Natural killer cell (primary cell): ENCODE results near the gene SLC35G2. TPM values are rescaled to one million over a fixed set of nuclear protein-coding genes. Genes with fewer than 3 reads are reported as not detected.

Source experiments
- ATAC-seq, 3 donors: fragments of 150-1000 bp in 2 of 3; fragments of 200-7000 bp in 1 of 3; cut with Tn5 transposase; 1 replicate in 1 of 3; 2 replicates in 2 of 3; pipeline ENCODE4 v1.10.0; 2021; ENCODE audit warnings: mild to moderate bottlenecking in 2 of 3, moderate library complexity in 2 of 3
- DNase-seq, 2 donors: peaks; one replicate each; pipeline versions ENCODE4 v3.0.0 to v3.0.0-alpha.2; 2013 to 2021; ENCODE audit warnings: mixed read lengths in 1 of 2
- H3K27ac ChIP-seq: one replicate; pipeline ENCODE4 v1.5.1; 2013; ENCODE audit warnings: mild to moderate bottlenecking, low read length
- H3K27me3 ChIP-seq: one replicate; pipeline ENCODE4 v1.6.1; 2013; ENCODE audit warnings: low read length; ENCODE audit not compliant: control insufficient read depth, insufficient read depth
- H3K36me3 ChIP-seq: one replicate; pipeline ENCODE4 v1.6.1; 2013; ENCODE audit warnings: low read length; ENCODE audit not compliant: control insufficient read depth, insufficient read depth
- H3K4me1 ChIP-seq: one replicate; pipeline ENCODE4 v1.6.1; 2013; ENCODE audit warnings: low read length; ENCODE audit not compliant: control insufficient read depth, insufficient read depth
- H3K4me3 ChIP-seq: one replicate; pipeline ENCODE4 v1.5.1; 2013; ENCODE audit warnings: low read length
- H3K9me3 ChIP-seq: one replicate; pipeline ENCODE4 v1.6.1; 2013; ENCODE audit warnings: low read length; ENCODE audit not compliant: control insufficient read depth, insufficient read depth
- H3K27ac Mint-ChIP-seq, 2 donors: one replicate each; pipeline ENCODE4 v1.8.0; 2022; ENCODE audit warnings: mild to moderate bottlenecking in 2 of 2, mixed read lengths in 2 of 2, moderate library complexity in 1 of 2
- H3K27me3 Mint-ChIP-seq, 2 donors: one replicate each; pipeline ENCODE4 v1.8.0; 2022; ENCODE audit warnings: low read depth in 2 of 2, mixed read lengths in 2 of 2
- H3K36me3 Mint-ChIP-seq: one replicate; pipeline ENCODE4 v1.8.0; 2022; ENCODE audit warnings: mixed read lengths
- H3K4me1 Mint-ChIP-seq, 2 donors: one replicate each; pipeline ENCODE4 v1.8.0; 2022; ENCODE audit warnings: mixed read lengths in 2 of 2
- H3K4me3 Mint-ChIP-seq: one replicate; pipeline ENCODE4 v1.8.0; 2022; ENCODE audit warnings: mild to moderate bottlenecking, moderate library complexity, mixed read lengths
- H3K9me3 Mint-ChIP-seq, 2 donors: one replicate each; pipeline ENCODE4 v1.8.0; 2022; ENCODE audit warnings: mixed read lengths in 2 of 2
- CTCF ChIP-seq: fragments of 200-600 bp; IDR thresholded peaks from one replicate; pipeline ENCODE4 v1.8.0; 2022; ENCODE audit warnings: antibody characterized with exemption
- WGBS: methylation state at CpG from one replicate; pipeline ENCODE4 v1.1.7; 2013; ENCODE audit warnings: missing lambda C conversion rate; ENCODE audit not compliant: insufficient coverage; 5-methylcytosine and 5-hydroxymethylcytosine counted together
- intact Hi-C: fragments of 100-400 bp; cut with micrococcal nuclease; formaldehyde crosslinking; loops from one replicate; pipeline ENCODE4 v1.14.2; 2022
- total RNA-seq, 4 donors: library from RNA; stranded (reverse); fragments of 120-200 nt in 1 of 4; gene quantifications; one replicate each; pipeline versions ENCODE4 v1.2.3 to v1.2.4, GENCODE V29; 2013 to 2022

SLC35G2 gene
- total RNA-seq: under 1 TPM in 1 of 3 donors, not detected in 2; 0.33 TPM
- 0.29 TPM for total RNA-seq (2013)

GRCh38 chr3:136818769-136819391 is at the start of gene SLC35G2:
Gene SLC35G2 (plus strand): TSS chr3:136819126. CDS start chr3:136854461, 35,335 bp downstream.
- Mint-ChIP-seq H3K4me3 (peak within 1 kb of the TSS; percentile 96), H3K4me1 (peaks cover 23 to 24% of the 10 kb centered on the region in 2 donors), H3K27ac (no peak within 1 kb of the TSS), H3K36me3 (peaks cover 9% of the 10 kb centered on the region), H3K9me3 (no peaks in the 10 kb centered on the region), H3K27me3 (peaks cover 44 to 58% of the 10 kb centered on the region in 2 donors)
- no peak for TF ChIP-seq CTCF
- peak within 1 kb of the TSS; percentile 54 for H3K4me3 ChIP-seq
- intact Hi-C loops: no loop called here
- WGBS: under 1% methylated on average over 60 of the region's 60 CpGs
- peak; percentile 53 to 73 (median 67) for ATAC-seq
- no peaks in the 10 kb centered on the region for H3K9me3 ChIP-seq
- peak in 1 of 2 donors; percentile 50 for DNase-seq
- no peak within 1 kb of the TSS for H3K27ac ChIP-seq
- peaks cover 32% of the 10 kb centered on the region for H3K27me3 ChIP-seq
- H3K4me1 ChIP-seq: peaks cover 23% of the 10 kb centered on the region
- no peaks in the 10 kb centered on the region for H3K36me3 ChIP-seq

GRCh38 chr3:136772709-136773108 is 46.2 kb upstream of the SLC35G2 start:
- DNase-seq (no peak), ATAC-seq (no peak)
- H3K27me3 Mint-ChIP-seq: no peaks in the 10 kb centered on the region
- no peak overlapping the region for H3K27ac ChIP-seq
- TF ChIP-seq CTCF: no peak
- H3K4me3 ChIP-seq: no peak overlapping the region
- no peaks in the 10 kb centered on the region for H3K36me3 ChIP-seq
- WGBS: 88% methylated on average over 1 of the region's 1 CpG
- H3K4me1 ChIP-seq: no peaks in the 10 kb centered on the region
- no peak overlapping the region for H3K4me3 Mint-ChIP-seq
- no peaks in the 10 kb centered on the region for H3K36me3 Mint-ChIP-seq
- intact Hi-C loops: no loop called here
- H3K9me3 ChIP-seq: no peaks in the 10 kb centered on the region
- no peaks in the 10 kb centered on the region for H3K27me3 ChIP-seq
- no peaks in the 10 kb centered on the region for H3K4me1 Mint-ChIP-seq
- no peaks in the 10 kb centered on the region for H3K9me3 Mint-ChIP-seq
- no peak overlapping the region for H3K27ac Mint-ChIP-seq

GRCh38 chr3:136778865-136779264 is 40.1 kb upstream of the SLC35G2 start:
- no peak overlapping the region for H3K4me3 ChIP-seq
- no peak overlapping the region for H3K4me3 Mint-ChIP-seq
- TF ChIP-seq CTCF: no peak
- DNase-seq (no peak), ATAC-seq (no peak)
- H3K27ac Mint-ChIP-seq: no peak overlapping the region
- no peaks in the 10 kb centered on the region for H3K9me3 Mint-ChIP-seq
- H3K36me3 ChIP-seq: no peaks in the 10 kb centered on the region
- H3K27ac ChIP-seq: no peak overlapping the region
- no peaks in the 10 kb centered on the region for H3K4me1 ChIP-seq
- WGBS: 91% methylated on average over 4 of the region's 4 CpGs
- H3K36me3 Mint-ChIP-seq: no peaks in the 10 kb centered on the region
- no peaks in the 10 kb centered on the region for H3K4me1 Mint-ChIP-seq
- no peaks in the 10 kb centered on the region for H3K9me3 ChIP-seq
- intact Hi-C loops: no loop called here
- no peaks in the 10 kb centered on the region for H3K27me3 ChIP-seq
- H3K27me3 Mint-ChIP-seq: no peaks in the 10 kb centered on the region

GRCh38 chr3:136780741-136781140 is 38.2 kb upstream of the SLC35G2 start:
- Histone ChIP-seq H3K27me3 (no peaks in the 10 kb centered on the region), H3K36me3 (no peaks in the 10 kb centered on the region), H3K27ac (no peak overlapping the region), H3K4me1 (no peaks in the 10 kb centered on the region), H3K4me3 (no peak overlapping the region), H3K9me3 (no peaks in the 10 kb centered on the region)
- Mint-ChIP-seq H3K9me3 (no peaks in the 10 kb centered on the region), H3K27me3 (no peaks in the 10 kb centered on the region), H3K4me3 (no peak overlapping the region), H3K27ac (no peak overlapping the region), H3K4me1 (no peaks in the 10 kb centered on the region), H3K36me3 (no peaks in the 10 kb centered on the region)
- 96% methylated on average over 4 of the region's 4 CpGs for WGBS
- no peak for TF ChIP-seq CTCF
- intact Hi-C loops: no loop called here
- no peak for ATAC-seq
- no peak for DNase-seq
